Measurements from ENCODE around the gene PCNX2.

- TF ChIP-seq EZH2 (IDR thresholded peaks at IDR 0.05; ENCODE audit: borderline replicate concordance) (no peak), CTCF (IDR thresholded peaks at IDR 0.05; ENCODE audit: poor library complexity) (no peak)
These were observed 27.0 kb downstream of the PCNX2 start for GRCh38 chr1:233268389-233269022.

All from hepatocyte (in vitro differentiated cells).